HT1080 (cell line): ENCODE measurements around the gene OMA1. TPM values are rescaled to one million over a fixed set of nuclear protein-coding genes. Genes with fewer than 3 reads are reported as not detected.
"Not testable (repeated sequence)": the region's sequence is repeated elsewhere in the genome, so short reads cannot be mapped to it uniquely, and the experiment has no call there.

Experiments
- DNase-seq: peaks from one replicate; pipeline ENCODE4 v3.0.0-alpha.2; 2015; ENCODE audit warnings: low read depth
- total RNA-seq: library from RNA; depleted of rRNA; stranded (reverse); fragments of >200 nt; shearing (Covaris generic); gene quantifications from 2 replicates; pipeline ENCODE4 v1.2.3, GENCODE V29; 2014

OMA1 gene
- total RNA-seq, 1 experiment from 2014 or later: 22.6 TPM

DNA sequence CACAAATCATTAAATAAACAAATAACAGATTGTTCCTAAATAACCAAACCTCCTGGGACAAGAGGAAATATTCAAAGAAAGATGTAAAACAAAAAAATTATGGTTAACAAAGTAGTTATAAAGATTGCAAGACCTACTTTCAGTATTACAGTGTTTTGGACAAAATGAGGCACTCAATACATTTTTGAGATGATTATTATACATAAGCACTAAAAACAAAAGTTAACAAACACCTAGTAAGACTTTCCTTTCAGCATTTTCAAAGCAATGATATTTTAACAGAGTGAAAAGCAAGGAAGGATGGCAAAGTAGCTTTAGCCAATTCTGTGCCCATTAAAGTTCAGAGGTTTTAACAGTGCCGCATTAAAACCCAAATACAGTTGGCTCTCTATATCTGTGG, 17.2 kb downstream of the OMA1 start:
- no peak for DNase-seq

DNA sequence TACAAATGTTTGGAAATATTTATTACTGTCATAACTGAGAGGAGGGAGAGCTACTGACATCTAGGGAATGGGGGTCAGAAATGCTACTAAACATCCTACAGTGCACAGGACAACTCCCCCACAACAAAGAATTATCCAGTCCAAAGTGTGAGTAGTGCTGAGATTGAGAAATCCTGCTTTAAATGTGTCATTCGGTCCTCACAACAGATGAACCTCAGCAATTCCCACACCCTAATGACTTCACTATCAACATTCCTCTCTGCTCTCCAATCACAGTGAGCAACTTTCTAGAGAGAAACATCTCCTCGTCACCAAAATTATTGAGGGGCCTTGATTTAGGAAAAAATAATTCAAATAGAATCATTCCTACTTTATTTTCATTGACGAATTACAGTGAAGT, 18.0 kb downstream of the OMA1 start:
- peak; percentile 59 for DNase-seq

DNA sequence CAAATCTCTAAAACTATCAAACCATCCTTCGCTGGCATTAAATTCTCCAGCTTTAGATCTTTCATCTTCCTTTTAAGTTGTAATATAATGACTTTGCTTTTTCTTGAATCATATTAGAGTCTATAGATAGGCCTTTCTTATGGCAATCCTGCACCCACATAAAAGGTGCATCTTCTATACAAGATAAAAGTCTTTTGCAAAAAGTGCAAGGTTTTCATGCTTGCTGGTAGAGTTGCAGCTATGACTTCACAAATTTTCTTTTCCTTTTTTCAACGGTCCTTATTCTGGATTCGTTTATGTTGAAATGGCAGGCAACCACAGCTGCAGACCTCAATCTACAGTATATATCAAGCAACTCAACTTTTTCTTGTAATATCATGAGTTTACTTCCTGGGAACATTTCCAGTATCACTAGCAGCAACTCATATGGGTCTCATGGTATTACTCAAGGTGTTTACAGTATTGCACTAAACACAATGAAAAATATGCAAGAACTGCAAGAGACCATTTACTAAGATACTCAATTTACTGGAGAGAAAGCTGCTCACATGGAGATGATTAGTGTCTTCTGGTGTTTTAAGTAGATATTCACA, 22.1 kb downstream of the OMA1 start:
- DNase-seq: no peak

GRCh38 chr1:58515794-58516401, 30.6 kb downstream of the OMA1 start:
- DNase-seq: peak; percentile 49

GRCh38 chr1:58513956-58514355, 32.6 kb downstream of the OMA1 start:
- no peak for DNase-seq

GRCh38 chr1:58508629-58509028, 37.9 kb downstream of the OMA1 start:
- no peak for DNase-seq

DNA sequence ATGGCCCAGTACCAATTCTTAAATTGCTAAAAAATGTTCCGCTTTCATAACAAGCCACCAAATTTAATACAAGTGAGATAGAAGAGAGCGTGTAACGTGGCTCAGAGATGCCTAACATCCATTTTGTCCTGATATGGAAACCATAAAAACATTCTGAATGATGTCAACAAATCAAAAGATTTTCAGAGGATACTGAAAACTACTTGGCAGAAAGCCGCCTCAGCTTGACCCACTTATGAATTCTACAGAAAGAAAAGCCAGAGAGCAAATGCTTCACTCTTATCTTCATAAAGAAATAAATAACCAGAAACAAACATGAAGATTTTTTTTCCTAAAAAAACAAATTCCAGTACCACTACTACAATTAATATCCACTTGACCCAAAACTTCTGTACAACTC, 41.2 kb downstream of the OMA1 start:
- DNase-seq: no peak

GRCh38 chr1:58502519-58502918, 44.0 kb downstream of the OMA1 start:
- DNase-seq: no peak

DNA sequence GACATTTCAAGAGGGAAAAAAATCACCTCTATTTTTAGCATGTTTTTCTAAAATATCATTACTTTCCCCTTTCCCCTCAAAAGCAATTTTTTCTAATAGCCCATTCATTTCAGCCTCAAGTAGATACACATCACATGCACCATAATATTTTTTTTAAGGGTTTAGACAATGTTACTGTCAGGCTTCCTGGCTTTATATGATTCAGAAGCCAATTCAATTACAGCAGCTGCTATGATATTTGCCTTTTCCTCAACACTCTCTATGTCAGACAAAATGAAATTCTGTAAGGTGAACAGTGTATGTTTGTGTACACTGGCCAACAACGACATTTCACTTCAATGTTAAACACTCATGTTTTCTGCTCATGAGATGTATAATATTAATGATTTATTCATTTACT, 46.5 kb downstream of the OMA1 start:
- no peak for DNase-seq

DNA sequence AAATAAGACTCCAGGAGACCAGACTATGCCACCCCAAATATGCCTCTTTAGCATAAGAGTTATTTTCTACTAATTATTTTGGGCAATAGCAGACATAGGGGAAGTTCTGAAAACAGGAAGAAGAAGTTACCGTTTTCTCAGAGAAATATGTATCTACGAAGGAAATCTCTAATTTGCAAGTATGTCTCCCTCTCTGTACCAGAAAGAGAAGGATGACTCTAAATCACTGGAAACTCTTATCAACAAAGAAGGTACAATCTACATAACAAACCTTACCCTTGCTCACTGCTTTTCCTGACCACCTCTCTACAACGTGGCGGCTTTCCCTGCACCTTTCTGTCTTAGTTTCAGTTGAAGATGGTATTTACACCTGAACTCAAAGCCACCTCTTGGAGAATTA, 49.0 kb downstream of the OMA1 start:
- no peak for DNase-seq

GRCh38 chr1:58496042-58496441, 50.5 kb downstream of the OMA1 start:
- DNase-seq: no peak

- DNase-seq: not testable (repeated sequence)
Measured at GRCh38 chr1:58488914-58489313, 57.6 kb downstream of the OMA1 start.

DNA sequence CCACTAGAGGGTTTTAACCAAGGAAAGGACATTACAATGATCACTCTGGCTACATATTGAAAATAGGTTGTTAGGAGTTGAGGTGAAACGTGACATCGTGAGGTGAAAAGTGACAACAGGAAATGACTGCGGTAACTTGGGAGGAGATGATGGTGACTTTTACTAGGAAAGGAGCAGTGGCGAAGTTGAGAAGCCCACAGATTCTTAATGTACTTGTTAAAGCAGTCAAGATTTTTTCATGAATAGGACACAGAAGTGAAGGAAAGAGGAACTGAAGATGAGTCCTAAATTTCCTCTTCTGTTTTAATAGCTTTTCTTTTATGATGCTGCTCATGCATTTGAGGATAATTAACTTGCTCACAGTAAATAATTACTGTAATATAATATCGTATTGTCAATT, 59.5 kb downstream of the OMA1 start:
- DNase-seq: no peak

GRCh38 chr1:58481962-58482361, 64.6 kb downstream of the OMA1 start:
- DNase-seq: no peak

GRCh38 chr1:58480191-58480590, 66.3 kb downstream of the OMA1 start:
- DNase-seq: no peak

GRCh38 chr1:58477390-58477789, 69.1 kb downstream of the OMA1 start:
- peak; percentile 46 for DNase-seq

DNA sequence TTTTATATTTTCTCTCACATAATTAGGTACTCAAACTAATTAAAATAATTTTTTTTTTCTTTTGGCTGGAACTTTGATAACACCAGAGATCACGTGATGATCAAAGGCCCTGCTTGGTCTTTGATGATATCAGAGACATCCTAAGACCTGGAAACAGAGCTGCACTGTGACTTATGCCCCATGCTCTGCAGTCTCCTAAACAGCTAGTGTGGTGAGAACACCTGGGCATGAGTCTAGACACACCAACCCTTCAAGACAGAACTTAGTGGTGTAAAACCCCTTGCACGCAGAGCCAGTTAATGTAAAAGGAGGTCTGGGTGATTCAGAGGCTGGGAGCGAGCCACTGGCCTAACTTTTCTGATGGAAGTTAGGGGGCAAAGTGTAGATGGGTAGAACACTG, 70.3 kb downstream of the OMA1 start:
- DNase-seq: no peak

GRCh38 chr1:58469476-58469875, 77.0 kb downstream of the OMA1 start:
- DNase-seq: no peak

DNA sequence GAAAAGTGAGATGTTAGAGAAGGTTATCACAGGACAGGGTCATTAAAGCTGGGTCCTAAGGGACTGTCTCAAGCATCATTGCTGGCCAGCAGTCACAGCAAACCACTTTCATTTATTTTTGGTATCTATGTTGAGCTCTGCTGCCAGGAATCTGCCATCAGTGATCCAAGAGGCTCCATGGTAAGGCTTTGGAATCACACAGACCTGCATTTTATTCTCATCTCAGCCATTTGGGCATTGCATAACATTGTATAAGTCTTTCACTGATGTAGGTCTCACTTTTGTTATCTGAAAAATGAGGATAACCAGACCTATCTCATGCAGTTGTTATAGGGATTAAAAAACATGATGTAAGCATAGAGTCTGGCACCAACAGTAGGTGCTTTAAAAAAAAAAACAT, 77.5 kb downstream of the OMA1 start:
- DNase-seq: no peak

GRCh38 chr1:58468612-58469011, 77.9 kb downstream of the OMA1 start:
- DNase-seq: no peak

- no peak for DNase-seq
Measured at GRCh38 chr1:58466630-58467241, 79.8 kb downstream of the OMA1 start.

- peak; percentile 52 for DNase-seq
Measured at GRCh38 chr1:58465825-58466629, 80.5 kb downstream of the OMA1 start.
